ENCODE data around the gene SNRNP40. TPM values are rescaled to one million over a fixed set of nuclear protein-coding genes. Genes with fewer than 3 reads are reported as not detected.

SNRNP40 gene
- total RNA-seq, 1 donor from 2014 or later = 49.6 TPM

DNA sequence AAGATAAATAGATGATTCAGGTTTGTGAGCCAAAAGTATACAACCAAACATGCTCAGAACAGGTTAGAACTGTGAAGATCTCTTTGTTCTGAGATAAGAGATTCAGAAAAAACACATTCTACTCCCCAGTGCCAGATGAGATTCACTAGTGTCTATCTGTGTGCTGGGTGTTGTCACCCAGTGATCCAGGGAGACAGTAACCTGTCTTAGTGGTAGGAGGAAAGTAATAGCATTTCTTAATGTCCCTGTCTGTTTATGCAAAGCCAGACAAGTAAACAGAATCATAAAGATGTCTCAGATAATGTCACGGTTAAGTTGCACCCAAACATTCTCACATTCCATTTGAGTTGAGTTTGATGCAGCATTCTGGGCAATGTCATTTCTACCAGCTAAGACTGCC lies 38.0 kb downstream of the SNRNP40 start:
- H3K4me3 Mint-ChIP-seq (ENCODE audit: unreplicated experiment) = no peak overlapping the region
- DNase-seq (ENCODE audit: extremely low spot score, unreplicated experiment) = no peak
- no peak overlapping the region for H3K27ac Mint-ChIP-seq (ENCODE audit: unreplicated experiment)
- no peaks in the 10 kb centered on the region for H3K27me3 Mint-ChIP-seq (ENCODE audit: unreplicated experiment)
- TF ChIP-seq, protein P1, sequence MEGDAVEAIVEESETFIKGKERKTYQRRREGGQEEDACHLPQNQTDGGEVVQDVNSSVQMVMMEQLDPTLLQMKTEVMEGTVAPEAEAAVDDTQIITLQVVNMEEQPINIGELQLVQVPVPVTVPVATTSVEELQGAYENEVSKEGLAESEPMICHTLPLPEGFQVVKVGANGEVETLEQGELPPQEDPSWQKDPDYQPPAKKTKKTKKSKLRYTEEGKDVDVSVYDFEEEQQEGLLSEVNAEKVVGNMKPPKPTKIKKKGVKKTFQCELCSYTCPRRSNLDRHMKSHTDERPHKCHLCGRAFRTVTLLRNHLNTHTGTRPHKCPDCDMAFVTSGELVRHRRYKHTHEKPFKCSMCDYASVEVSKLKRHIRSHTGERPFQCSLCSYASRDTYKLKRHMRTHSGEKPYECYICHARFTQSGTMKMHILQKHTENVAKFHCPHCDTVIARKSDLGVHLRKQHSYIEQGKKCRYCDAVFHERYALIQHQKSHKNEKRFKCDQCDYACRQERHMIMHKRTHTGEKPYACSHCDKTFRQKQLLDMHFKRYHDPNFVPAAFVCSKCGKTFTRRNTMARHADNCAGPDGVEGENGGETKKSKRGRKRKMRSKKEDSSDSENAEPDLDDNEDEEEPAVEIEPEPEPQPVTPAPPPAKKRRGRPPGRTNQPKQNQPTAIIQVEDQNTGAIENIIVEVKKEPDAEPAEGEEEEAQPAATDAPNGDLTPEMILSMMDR (IDR thresholded peaks at IDR 0.05) = no peak
- H3K9me3 Mint-ChIP-seq (ENCODE audit: unreplicated experiment) = no peaks in the 10 kb centered on the region
- H3K36me3 Mint-ChIP-seq (ENCODE audit: unreplicated experiment) = peaks cover 38% of the 10 kb centered on the region
- H3K4me1 Mint-ChIP-seq (ENCODE audit: unreplicated experiment) = no peaks in the 10 kb centered on the region

DNA sequence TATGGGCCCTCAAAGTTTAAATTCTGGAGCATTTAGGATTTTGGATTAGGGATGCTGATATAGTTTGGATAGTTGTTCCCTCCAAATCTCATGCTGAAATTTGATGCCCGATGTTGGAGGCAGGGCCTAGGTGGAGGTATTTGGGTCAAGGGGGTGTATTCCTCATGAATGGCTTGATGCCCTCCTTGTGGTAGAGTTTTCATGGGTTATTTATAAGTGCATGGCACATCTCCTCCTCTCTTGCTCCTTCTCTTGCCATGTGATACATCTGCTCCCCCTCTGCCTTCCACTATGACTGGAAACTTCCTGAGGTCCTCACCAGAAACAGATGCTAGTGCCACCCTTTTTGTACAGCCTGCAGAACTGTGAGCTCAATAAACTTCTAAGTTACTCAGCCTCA lies 39.4 kb downstream of the SNRNP40 start:
- Mint-ChIP-seq H3K4me3 (ENCODE audit: unreplicated experiment) (no peak overlapping the region), H3K27me3 (ENCODE audit: unreplicated experiment) (no peaks in the 10 kb centered on the region), H3K9me3 (ENCODE audit: unreplicated experiment) (no peaks in the 10 kb centered on the region), H3K27ac (ENCODE audit: unreplicated experiment) (no peak overlapping the region), H3K36me3 (ENCODE audit: unreplicated experiment) (peaks cover 35% of the 10 kb centered on the region), H3K4me1 (ENCODE audit: unreplicated experiment) (no peaks in the 10 kb centered on the region)
- TF ChIP-seq, protein P1 (IDR thresholded peaks at IDR 0.05) = no peak
- DNase-seq (ENCODE audit: extremely low spot score, unreplicated experiment) = no peak

DNA sequence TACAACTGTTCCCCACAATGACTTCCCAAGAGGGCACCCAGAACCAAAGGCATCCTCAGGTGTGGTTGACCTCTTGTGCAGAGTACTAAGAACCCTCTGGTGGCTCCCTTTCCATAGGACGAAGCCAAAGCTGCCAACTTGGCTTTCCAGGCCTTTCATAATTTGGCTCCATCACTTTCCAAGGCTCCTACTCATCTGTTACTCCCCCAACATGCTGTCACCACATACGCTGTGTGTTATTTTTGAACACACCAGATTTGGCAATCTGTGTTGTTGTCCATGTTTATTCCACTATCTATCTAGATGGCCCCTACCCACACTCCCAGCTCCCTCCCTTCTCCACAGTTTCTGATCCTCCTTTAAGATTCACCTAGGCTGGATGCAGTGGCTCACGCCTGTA lies 46.7 kb downstream of the SNRNP40 start:
- H3K27ac Mint-ChIP-seq (ENCODE audit: unreplicated experiment) = no peak overlapping the region
- H3K4me1 Mint-ChIP-seq (ENCODE audit: unreplicated experiment) = no peaks in the 10 kb centered on the region
- TF ChIP-seq, protein P1 (IDR thresholded peaks at IDR 0.05) = no peak
- H3K4me3 Mint-ChIP-seq (ENCODE audit: unreplicated experiment) = no peak overlapping the region
- no peaks in the 10 kb centered on the region for H3K27me3 Mint-ChIP-seq (ENCODE audit: unreplicated experiment)
- no peaks in the 10 kb centered on the region for H3K36me3 Mint-ChIP-seq (ENCODE audit: unreplicated experiment)
- no peaks in the 10 kb centered on the region for H3K9me3 Mint-ChIP-seq (ENCODE audit: unreplicated experiment)
- no peak for DNase-seq (ENCODE audit: extremely low spot score, unreplicated experiment)

DNA sequence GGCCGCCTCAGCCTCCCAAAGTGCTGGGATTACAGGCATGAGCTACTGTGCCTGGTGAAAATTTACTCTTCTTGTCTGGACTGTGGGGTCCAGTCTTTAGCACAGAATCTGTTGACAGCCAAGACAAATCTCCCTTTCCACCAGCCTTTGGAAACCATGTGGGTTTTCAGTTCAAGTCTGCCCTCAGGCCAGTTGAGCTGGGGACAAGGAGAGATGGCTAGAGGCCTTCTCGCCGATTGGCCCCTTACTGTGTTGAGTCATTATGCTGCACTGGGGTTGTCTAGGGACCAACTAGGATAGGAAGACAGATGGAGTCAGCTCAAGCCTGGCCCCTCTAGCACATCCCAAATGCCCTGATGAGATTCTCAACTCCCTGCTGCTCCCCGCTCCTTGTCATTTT lies 48.3 kb downstream of the SNRNP40 start:
- TF ChIP-seq, protein P1 (IDR thresholded peaks at IDR 0.05) = no peak
- H3K27ac Mint-ChIP-seq (ENCODE audit: unreplicated experiment) = no peak overlapping the region
- H3K27me3 Mint-ChIP-seq (ENCODE audit: unreplicated experiment) = peaks cover 8% of the 10 kb centered on the region
- H3K4me3 Mint-ChIP-seq (ENCODE audit: unreplicated experiment) = no peak overlapping the region
- no peaks in the 10 kb centered on the region for H3K9me3 Mint-ChIP-seq (ENCODE audit: unreplicated experiment)
- H3K36me3 Mint-ChIP-seq (ENCODE audit: unreplicated experiment) = no peaks in the 10 kb centered on the region
- no peak for DNase-seq (ENCODE audit: extremely low spot score, unreplicated experiment)
- H3K4me1 Mint-ChIP-seq (ENCODE audit: unreplicated experiment) = no peaks in the 10 kb centered on the region

DNA sequence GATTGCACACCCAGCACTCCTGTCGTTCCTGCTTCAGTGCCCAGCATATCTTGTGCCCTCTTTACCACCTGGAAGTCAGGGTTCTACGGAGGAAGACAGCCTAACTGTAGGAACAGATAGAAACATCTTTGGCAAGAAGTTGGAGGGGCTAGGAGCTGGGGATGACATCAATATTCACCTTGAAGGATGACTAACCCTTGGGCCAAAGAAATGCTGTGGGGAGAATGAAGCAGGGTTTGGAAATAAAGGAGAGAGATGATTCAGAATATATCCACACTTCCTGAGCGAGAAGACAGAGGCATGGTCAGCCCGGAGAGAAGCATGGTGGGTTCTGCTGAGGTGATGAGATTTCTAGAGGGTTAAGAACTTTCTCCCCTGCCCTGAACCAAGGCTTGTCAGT lies 52.3 kb downstream of the SNRNP40 start:
- H3K4me3 Mint-ChIP-seq (ENCODE audit: unreplicated experiment) = no peak overlapping the region
- no peak overlapping the region for H3K27ac Mint-ChIP-seq (ENCODE audit: unreplicated experiment)
- no peak for DNase-seq (ENCODE audit: extremely low spot score, unreplicated experiment)
- H3K4me1 Mint-ChIP-seq (ENCODE audit: unreplicated experiment) = peaks cover 4% of the 10 kb centered on the region
- no peaks in the 10 kb centered on the region for H3K9me3 Mint-ChIP-seq (ENCODE audit: unreplicated experiment)
- H3K36me3 Mint-ChIP-seq (ENCODE audit: unreplicated experiment) = no peaks in the 10 kb centered on the region
- TF ChIP-seq, protein P1 (IDR thresholded peaks at IDR 0.05) = no peak
- H3K27me3 Mint-ChIP-seq (ENCODE audit: unreplicated experiment) = peaks cover 24% of the 10 kb centered on the region
